ENCODE measurements around the gene FRG2C.
"Not testable (repeated sequence)": the region's sequence is repeated elsewhere in the genome, so short reads cannot be mapped to it uniquely, and the experiment has no call there.

The FRG2C gene

DNA sequence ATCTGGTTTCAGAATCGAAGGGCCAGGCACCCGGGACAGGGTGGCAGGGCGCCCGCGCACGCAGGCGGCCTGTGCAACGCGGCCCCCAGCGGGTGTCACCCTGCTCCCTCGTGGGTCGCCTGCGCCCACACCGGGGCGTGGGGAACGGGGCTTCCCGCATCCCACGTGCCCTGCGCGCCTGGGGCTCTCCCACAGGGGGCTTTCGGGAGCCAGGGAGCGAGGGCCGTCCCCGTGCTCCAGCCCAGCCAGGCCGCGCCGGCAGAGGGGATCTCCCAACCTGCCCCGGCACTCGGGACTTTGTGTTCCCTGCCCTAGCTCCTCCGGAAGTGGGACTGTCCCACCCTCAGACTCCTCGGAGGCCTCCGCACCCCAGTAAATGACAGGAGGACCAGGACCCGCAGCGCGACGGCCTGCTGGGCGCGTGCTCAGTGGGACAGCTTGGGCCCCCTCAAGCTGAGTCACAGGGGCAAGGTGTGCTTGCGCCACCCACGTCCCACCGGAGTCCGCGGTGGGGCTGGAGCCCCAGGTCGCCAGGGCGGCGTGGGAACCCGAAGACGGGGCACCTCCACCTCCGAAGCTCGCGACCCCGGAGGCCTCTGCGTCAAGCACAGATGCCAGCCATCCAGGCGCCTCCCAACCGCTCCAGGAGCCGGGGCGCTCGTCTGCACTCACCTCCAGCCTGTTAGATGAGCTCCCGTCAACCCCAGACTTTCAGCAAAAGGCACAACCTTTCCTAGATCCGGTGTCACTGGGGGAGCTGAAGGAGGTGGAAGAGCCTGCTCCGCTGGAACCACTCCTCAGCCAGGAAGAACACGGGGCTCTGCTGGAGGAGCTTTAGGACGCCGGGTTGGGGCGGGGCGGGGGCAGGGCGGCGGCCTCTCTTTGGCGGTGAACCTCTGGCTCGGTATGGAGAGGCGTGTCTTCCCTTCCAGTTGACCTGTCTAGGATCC, 5.5 kb downstream of the FRG2C start:
- DNase-seq: not testable (repeated sequence)

DNA sequence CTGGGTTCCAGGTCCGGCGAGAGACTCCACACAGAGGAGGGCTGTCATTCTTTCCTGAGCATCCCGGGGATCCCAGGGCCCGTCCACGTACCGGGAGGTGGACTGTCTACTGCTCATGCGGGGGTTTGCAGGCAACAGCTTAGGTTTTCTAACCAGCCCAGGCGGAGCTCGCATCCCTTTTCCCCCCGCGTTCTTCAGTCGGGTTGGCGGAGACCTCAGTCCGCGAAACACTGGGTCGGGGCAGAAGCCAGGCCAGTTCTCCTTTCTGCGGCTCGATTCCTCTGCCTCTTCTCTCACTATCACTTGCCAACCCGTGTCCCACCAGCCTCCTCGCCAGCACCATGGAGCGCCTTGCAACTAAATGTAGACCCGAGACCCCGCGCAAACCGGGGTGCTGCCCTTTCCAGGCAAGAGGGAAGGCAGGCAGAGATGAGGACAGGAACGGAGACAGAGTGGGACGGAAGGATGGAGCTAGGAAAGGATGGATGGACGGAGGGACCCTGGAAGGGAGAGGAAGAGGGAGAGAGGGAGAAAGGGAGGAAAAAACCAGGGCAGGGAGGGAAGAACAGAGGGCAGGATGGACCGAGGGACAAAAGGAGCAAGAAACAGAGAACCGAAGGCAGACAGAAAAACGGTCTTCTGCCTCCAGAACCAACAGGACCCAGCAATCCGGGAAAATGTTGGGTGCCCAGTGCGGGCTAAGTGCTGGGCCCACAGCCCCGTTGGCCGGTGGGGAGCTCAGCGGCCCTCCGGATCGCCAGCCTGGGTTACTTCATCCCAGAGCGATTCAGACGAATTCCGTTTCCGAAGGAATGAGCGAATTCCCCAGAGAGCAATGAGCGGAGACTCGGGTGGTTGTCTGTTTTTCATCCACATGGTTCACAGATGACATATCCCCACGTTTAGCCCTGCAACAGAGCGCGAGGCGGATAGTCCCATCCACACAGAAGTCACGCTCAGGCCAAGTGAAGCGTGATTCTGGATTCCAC, 6.5 kb downstream of the FRG2C start:
- DNase-seq: not testable (repeated sequence)

DNA sequence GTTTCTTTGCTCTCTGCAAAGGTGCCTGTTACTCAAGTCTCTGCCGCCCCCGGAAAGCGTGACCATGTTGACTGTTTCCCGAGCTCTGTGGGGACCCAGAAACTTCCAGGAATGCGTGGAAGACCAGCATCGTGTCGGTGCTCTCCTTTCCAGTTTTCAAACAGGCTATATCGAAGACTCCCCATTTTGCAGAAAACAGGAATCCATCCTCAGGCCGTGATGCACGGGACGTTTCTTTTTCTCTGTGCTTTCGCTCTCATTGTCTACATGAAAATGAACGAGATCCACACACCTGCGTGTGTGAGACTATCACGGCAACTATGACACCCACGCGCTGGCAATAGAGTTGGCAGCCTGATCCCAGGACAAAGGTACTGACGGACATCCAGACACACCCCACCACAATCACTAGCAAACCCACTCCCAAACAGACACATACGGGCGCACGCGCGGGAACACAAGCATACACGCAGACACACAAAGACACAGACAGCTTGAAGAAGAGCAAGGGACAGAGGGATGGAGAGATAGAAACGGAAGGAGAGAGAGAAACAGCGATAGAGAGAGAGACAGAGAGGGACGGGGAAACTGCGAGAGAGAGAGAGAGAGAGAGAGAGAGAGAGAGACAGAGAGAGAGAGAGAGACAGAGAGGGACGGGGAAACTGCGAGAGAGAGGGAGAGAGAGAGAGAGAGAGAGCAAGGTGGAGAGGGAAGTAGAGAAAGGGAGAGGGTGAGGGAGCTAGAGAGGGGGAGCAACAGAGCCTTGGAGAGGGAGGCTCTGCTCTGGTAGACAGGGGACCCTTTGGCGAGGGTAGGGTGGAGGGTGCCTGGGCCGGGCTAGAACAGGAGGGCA, 7.4 kb downstream of the FRG2C start:
- not testable (repeated sequence) for DNase-seq

- not testable (repeated sequence) for DNase-seq
These were observed 8.1 kb downstream of the FRG2C start for GRCh38 chr3:75672140-75672775.

GRCh38 chr3:75683965-75684364, 19.8 kb downstream of the FRG2C start:
- DNase-seq: not testable (repeated sequence)

DNA sequence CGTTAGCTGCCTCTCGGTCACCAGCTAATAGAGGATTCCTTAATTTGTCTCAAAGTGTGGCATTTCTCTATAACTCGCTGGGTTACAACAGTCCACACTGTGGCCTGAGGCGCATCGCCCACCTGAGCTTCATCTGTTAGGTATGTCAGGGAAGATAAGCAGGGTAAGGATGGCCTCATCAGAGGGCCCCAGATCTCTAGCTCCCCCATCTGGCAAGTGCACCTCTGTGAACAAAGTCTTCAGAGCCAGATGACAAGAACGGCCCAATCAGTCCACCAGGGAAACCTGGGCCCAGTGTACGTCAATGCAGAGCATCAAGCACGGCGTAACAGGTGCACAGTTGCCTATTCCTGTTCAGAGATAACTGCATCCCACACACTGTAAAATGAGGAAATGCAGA, 23.2 kb downstream of the FRG2C start:
- no peak for DNase-seq

- DNase-seq: no peak
These were observed 27.9 kb downstream of the FRG2C start for GRCh38 chr3:75692061-75692460.
